ENCODE results near the gene ZNF485.
"Not testable (repeated sequence)": the region's sequence is repeated elsewhere in the genome, so short reads cannot be mapped to it uniquely, and the experiment has no call there.

Gene ZNF485

DNA sequence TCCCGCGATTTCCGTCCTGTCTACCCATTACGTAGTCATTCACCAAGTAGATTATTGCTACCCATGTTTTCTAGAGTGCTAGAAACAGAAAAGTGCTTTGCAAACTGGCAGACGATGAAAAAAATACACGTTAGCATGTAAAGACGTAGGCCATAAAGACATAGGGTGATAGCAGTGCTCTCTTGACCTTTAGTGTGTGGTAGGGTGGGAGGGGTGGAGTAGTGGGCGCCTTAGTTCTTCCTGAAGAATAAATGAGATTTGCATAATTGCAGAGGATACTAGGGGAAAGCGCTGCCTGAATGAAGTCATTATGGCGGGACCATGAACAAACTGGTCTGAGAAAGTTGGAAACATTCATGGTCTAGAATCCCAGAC is 948 bp downstream of the ZNF485 start:
- DNase-seq, result no peak

DNA sequence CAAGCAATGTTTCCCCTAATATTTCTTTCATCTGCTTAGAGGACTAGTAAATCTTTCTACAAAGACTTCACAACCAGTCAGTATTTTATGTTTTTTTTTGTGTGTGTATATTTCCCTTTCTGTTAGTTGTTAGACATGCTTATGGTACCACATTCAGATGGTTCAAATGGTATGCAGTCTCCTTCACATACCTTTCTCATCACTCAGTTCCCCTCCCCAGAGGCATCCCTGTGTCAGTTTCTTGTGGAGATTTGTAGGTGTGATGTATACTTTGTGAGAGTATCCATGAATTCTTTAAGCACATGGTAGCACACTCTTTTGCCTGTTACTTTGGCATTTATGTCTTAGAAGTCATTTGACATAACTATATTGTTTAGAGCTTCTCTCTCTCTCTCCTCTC is 4.4 kb downstream of the ZNF485 start:
- no peak for DNase-seq

GRCh38 chr10:43616697-43617370 is 10.6 kb downstream of the ZNF485 start:
- no peak for DNase-seq

DNA sequence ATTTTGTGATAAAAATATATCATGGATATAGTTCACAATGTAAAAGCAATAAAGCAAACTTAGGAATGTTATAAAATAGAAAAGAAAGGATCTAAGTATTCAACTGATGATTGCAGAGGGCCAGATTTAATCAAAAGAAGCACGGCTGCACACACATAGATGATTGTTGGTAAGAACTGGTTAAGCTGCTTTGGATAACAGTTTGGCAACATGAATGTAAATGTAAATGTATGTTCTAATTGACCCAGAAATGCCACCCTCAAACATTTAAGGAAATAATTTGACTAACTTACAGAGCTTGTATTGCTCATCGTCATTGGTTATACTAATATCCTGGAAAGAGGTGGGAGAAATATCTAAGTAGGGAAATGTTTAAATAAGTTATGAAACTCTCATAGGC is 13.1 kb downstream of the ZNF485 start:
- DNase-seq, result no peak

DNA sequence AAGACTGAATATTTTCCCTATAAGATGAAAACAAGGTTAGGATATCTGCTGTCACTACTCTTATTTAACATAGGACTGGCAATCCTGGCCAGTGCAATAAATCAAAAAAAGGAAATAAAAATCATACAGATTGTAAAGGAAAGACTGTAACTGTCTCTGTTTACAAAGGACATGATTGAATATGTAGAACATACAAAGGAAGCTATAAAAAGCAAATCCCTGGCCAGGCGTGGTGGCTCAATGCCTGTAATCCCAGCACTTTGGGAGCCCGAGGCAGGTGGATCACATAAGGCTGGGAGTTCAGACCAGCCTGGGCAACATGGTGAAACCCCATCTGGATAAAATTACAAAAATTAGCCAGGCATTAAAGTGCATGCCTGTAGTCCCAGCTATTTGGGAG is 15.8 kb downstream of the ZNF485 start:
- no peak for DNase-seq

- no peak for DNase-seq
These were observed 17.1 kb downstream of the ZNF485 start for GRCh38 chr10:43623351-43623750.

DNA sequence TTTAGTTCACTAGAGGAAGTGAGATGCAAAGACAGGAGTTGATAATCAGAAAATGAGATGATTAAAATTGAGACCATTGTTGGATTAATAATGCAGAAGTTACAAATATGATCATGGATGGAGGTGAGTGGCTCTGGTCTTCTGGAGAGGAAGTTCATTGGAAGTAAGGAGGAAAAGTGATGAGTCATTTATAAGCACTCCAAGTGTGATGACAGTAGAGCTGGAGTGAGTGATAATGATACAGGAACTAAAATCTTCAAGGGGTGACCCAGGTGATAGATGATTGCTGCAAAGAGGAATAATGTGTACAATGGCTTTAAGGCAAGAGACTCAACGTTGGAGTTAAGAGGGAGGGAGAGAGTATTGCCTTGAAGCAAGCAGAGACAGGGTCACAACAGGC is 21.7 kb downstream of the ZNF485 start:
- DNase-seq, result no peak

DNA sequence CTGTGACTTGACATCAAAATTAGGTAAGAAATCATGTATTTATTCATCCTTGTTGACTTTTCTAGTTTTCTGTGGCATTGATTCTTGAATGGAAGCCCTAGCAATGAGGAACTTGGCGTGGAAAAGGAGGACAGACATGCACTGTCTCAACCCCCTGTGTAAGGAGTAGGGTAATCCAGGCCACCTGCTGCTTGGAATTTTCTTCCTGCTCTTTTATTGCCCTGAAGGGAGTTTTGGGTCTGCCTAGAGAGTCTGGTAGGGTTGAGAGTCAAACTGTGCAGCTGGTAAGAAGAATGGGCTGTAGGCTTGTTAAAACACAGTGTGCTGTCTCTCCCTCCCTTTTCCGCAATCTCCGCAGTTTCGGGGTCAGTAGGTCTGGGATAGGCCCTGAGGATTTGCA is 22.7 kb downstream of the ZNF485 start:
- DNase-seq, result no peak

DNA sequence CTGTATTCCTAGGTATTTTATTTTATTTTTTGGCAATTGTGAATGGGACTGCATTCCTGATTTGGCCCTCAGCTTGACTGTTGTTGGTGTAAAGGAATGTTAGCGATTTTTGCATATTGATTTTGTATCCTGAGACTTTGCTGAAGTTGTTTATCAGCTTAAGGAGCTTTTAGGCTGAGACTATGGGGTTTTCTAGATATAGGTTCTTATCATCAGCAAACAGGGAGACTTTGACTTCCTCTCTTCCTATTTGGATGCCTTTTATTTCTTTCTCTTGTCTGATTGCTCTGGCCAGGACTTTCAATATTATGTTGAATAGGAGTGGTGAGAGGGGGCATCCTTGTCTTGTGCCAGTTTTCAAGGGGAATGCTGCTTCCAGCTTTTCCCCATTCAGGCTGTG is 29.6 kb downstream of the ZNF485 start:
- not testable (repeated sequence) for DNase-seq

DNA sequence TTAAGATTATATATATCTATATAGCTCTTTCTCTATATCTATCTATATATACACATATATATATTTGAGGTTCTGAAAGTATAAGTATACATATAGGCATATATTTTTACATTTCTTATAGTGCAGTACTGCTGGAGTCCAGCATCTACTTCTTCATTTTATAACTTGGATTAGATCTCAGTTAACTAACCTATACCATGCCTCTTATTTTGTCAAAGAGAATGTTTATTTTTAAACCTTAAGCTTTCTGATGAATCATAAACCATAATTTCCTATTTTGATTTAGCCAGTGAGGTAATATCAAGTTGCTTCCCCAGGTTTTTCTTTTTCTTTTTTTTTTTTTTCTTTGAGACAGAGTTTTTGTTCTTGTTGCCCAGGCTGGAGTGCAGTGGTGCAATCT is 34.4 kb downstream of the ZNF485 start:
- no peak for DNase-seq

GRCh38 chr10:43644252-43644651 is 38.0 kb downstream of the ZNF485 start:
- DNase-seq, result no peak

- no peak for DNase-seq
These were observed 39.6 kb downstream of the ZNF485 start for GRCh38 chr10:43645866-43646265.

GRCh38 chr10:43647576-43647975 is 41.3 kb downstream of the ZNF485 start:
- DNase-seq, result no peak

GRCh38 chr10:43648095-43648397 is 41.8 kb downstream of the ZNF485 start:
- no peak for DNase-seq

DNA sequence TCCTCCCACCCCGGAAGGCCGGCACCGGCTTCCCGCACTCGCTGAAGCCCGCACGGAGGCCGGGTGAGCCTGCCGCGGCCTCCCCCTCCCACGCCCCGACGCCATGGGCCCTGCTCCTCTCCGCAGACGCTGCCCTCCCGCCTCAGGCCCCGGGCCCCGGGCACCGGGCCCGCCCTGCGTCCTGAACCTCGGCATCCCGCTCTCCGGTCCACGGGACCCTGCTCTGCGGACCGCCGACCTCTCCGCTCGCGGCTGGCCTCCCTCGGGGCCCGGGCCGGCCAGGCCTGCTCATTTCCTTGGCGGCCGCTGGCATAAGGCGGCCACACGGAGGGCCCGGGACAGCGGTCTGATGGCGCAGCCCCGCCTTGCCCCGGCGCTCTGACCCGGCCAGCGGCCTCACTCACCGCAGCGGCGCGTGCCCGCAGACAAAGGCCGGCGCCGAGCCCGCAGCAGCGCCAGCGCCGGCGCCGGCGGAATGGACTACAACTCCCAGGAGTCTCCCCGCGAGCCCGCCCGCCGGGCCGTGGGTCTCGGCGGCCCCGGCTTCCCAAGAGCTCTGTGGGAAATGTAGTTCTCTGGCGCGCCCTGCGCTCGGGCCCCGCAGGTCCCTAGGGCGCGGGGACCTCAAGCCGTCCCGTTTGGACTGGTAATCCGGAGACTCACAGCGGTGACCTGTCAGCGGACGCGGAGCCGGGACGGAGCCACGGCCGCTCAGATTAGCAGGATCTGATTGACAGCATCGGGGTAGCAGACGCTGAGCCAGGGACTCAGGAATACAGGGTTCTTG is 42.4 kb downstream of the ZNF485 start, which contains the start of gene ZNF32:
Gene ZNF32 (minus strand): TSS at position 484 of the 787 bp plus-strand sequence. CDS start 2,748 bp downstream, outside the sequence.
- peak; percentile 81 for DNase-seq

GRCh38 chr10:43649185-43649523 is 42.9 kb downstream of the ZNF485 start:
- no peak for DNase-seq

- DNase-seq, result no peak
These were observed 47.5 kb downstream of the ZNF485 start for GRCh38 chr10:43653746-43654145.

DNA sequence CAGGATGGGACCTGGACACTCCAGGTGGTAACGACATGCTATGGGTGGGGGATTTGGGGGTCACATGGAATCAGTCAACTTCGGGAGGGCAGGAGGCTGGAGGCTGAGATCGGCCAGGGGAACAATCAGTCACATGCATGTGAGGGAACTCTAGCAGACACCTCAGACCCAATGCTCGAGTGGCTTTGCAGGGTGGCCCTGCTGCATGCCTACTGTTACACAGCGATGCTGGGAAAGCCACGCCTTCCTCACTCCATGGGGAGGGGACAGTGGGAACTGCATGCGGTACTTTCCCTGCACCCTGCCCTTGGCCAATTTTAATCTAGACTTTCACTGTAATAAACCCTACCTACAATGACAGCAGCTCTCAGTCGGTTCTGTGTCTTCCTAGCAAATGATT is 49.1 kb downstream of the ZNF485 start:
- no peak for DNase-seq

- no peak for DNase-seq
These were observed 52.0 kb downstream of the ZNF485 start for GRCh38 chr10:43658227-43658626.

GRCh38 chr10:43665054-43665453 is 58.8 kb downstream of the ZNF485 start:
- DNase-seq, result no peak

GRCh38 chr10:43666552-43666951 is 60.3 kb downstream of the ZNF485 start:
- DNase-seq, result no peak

- no peak for DNase-seq
These were observed 61.1 kb downstream of the ZNF485 start for GRCh38 chr10:43667317-43667731.
